GM21576 (cell line): ENCODE measurements around the gene GAPDHS.

Source experiments
- ATAC-seq: cut with Tn5 transposase; IDR thresholded peaks from one replicate; pipeline ENCODE4 v1.9.1; 2021; ENCODE audit warnings: mild to moderate bottlenecking, moderate library complexity; ENCODE audit not compliant: unreplicated experiment

The GAPDHS gene

GRCh38 chr19:35533201-35533821, at the start of gene GAPDHS:
GAPDHS (plus strand) TSS chr19:35533456; CDS start chr19:35533528, 72 bp downstream.
- no peak for ATAC-seq

GRCh38 chr19:35484252-35485036, 48.8 kb upstream of the GAPDHS start:
- peak; percentile 77 for ATAC-seq

GRCh38 chr19:35486268-35486708, 47.0 kb upstream of the GAPDHS start:
- ATAC-seq = no peak

- no peak for ATAC-seq
Observed at GRCh38 chr19:35487656-35488182, 45.5 kb upstream of the GAPDHS start.

GRCh38 chr19:35488677-35489076, 44.6 kb upstream of the GAPDHS start:
- ATAC-seq = no peak

- ATAC-seq = no peak
Observed at GRCh38 chr19:35490364-35490763, 42.9 kb upstream of the GAPDHS start, which contains the start of gene KRTDAP. KRTDAP (minus strand) TSS chr19:35490464; CDS start chr19:35490442, 22 bp downstream.

- ATAC-seq = no peak
Observed at GRCh38 chr19:35491836-35492360, 41.4 kb upstream of the GAPDHS start.

GRCh38 chr19:35493971-35494370, 39.3 kb upstream of the GAPDHS start:
- no peak for ATAC-seq

GRCh38 chr19:35495107-35496064, 37.9 kb upstream of the GAPDHS start:
- no peak for ATAC-seq

GRCh38 chr19:35497406-35497805, 35.9 kb upstream of the GAPDHS start:
- ATAC-seq = no peak

GRCh38 chr19:35498220-35498619, 35.0 kb upstream of the GAPDHS start:
- ATAC-seq = no peak

GRCh38 chr19:35498984-35499527, 34.2 kb upstream of the GAPDHS start:
- no peak for ATAC-seq

- no peak for ATAC-seq
Observed at GRCh38 chr19:35500611-35501010, 32.6 kb upstream of the GAPDHS start.

GRCh38 chr19:35501684-35502083, 31.6 kb upstream of the GAPDHS start:
- ATAC-seq = no peak

- ATAC-seq = no peak
Observed at GRCh38 chr19:35502751-35503150, 30.5 kb upstream of the GAPDHS start.

GRCh38 chr19:35506011-35506410, 27.2 kb upstream of the GAPDHS start:
- ATAC-seq = no peak

GRCh38 chr19:35507561-35507960, 25.7 kb upstream of the GAPDHS start:
- ATAC-seq = no peak

GRCh38 chr19:35508129-35508528, 25.1 kb upstream of the GAPDHS start:
- ATAC-seq = no peak

- no peak for ATAC-seq
Observed at GRCh38 chr19:35509018-35509652, 24.1 kb upstream of the GAPDHS start.
